Ovary (tissue), 9 donors: Measurements from ENCODE around the gene RHBDF1. TPM values are rescaled to one million over a fixed set of nuclear protein-coding genes. Genes with fewer than 3 reads are reported as not detected.

Experiments
- DNase-seq, 5 donors: peaks; one replicate each; pipeline ENCODE4 v3.0.0-alpha.2; 2019 to 2020
- H3K27ac ChIP-seq, 2 donors: fragments of 200-600 bp; one replicate each; pipeline versions ENCODE4 v1.5.1 to v1.8.0; 2019 to 2022
- H3K27me3 ChIP-seq: fragments of 200-600 bp; one replicate; pipeline ENCODE4 v1.8.0; 2022
- H3K36me3 ChIP-seq: fragments of 200-600 bp; sonication (generic); one replicate; pipeline ENCODE4 v1.5.1; 2019
- H3K4me1 ChIP-seq: one replicate; pipeline ENCODE4 v1.8.1; 2013; ENCODE audit warnings: mild to moderate bottlenecking, moderate library complexity; ENCODE audit not compliant: insufficient read depth
- H3K4me3 ChIP-seq: fragments of 200-600 bp; sonication (generic); one replicate; pipeline ENCODE4 v1.5.1; 2017
- H3K9me3 ChIP-seq, 2 donors: fragments of 200-600 bp in 1 of 2; sonication (generic) in 1 of 2; one replicate each; pipeline versions ENCODE4 v1.5.1 to v1.8.1; 2013 to 2019; ENCODE audit warnings: mild to moderate bottlenecking in 1 of 2, moderate library complexity in 1 of 2
- CTCF ChIP-seq, 3 donors: fragments of 450-650 bp in 2 of 3; fragments of 200-600 bp in 1 of 3; IDR thresholded peaks; one replicate each; pipeline versions ENCODE4 v1.5.1 to v1.8.0; 2016 to 2022; ENCODE audit warnings: antibody characterized with exemption in 3 of 3, mild to moderate bottlenecking in 1 of 3
- EP300 ChIP-seq: sonication (generic); formaldehyde crosslinking; IDR thresholded peaks from one replicate; pipeline ENCODE4 v1.6.1; 2017; ENCODE audit warnings: antibody characterized with exemption
- POLR2A ChIP-seq: fragments of 450-650 bp; IDR thresholded peaks from one replicate; pipeline ENCODE4 v1.6.1; 2017; ENCODE audit warnings: antibody characterized with exemption, mild to moderate bottlenecking, moderate library complexity
- WGBS, 3 donors: extraction: QIAGEN DNeasy Blood & Tissue Kit in 1 of 3; methylation state at CpG; one replicate each; pipeline versions ENCODE4 v1.1.5 to v1.1.7; 2013 to 2017; 5-methylcytosine and 5-hydroxymethylcytosine counted together
- intact Hi-C, 4 donors: fragments of 100-400 bp; cut with DNase I; formaldehyde crosslinking; loops; one replicate each; pipeline versions ENCODE4 v1.11.0 to v1.15.1; 2022 to 2023
- polyA plus RNA-seq, 2 donors: library from polyadenylated mRNA; stranded (reverse); fragments of 200-250 nt in 1 of 2; fragments of 350-450 nt in 1 of 2; fragmentation: Illumina TruSeq in 1 of 2; extraction: RNeasy Lipid Tissue Mini Kit (QIAGEN cat#74804) in 1 of 2; gene quantifications; one replicate each; pipeline ENCODE4 v1.2.3, GENCODE V29; 2013 to 2014
- total RNA-seq, 7 donors: library from RNA; depleted of rRNA in 2 of 7; stranded (reverse); fragments of >200 nt in 2 of 7; fragmentation: NEBNext Ultra II Directional in 3 of 7; extraction: Animal tissue kit (Norgen Biotek cat#: 25700) in 3 of 7; gene quantifications; one replicate each; pipeline versions ENCODE4 v1.1.0 to v1.2.4, GENCODE V29; 2016 to 2023
- donor health status: DM: no; HTN: no; CAD: no; lungs with moderate emphysema.
- donor health status: DM: no; HTN: no; CAD: no.
- donor health status: Bipolar disorder and iron deficiency.
- donor health status: DM: yes; HTN: yes; CAD: no.
- donor health status: DM: no; HTN: no; CAD: no.
- donor health status: DM: yes; HTN: yes; CAD: no.

Gene RHBDF1
- total and polyA plus RNA-seq, 9 donors = 10.9 to 76.0 (median 49.2) TPM

- intact Hi-C loops = no loop called here
- Histone ChIP-seq H3K9me3 (no peaks in the 10 kb centered on the region), H3K27ac (peak overlapping the region; percentile 36 to 66), H3K4me3 (no peak overlapping the region), H3K36me3 (no peaks in the 10 kb centered on the region), H3K27me3 (no peaks in the 10 kb centered on the region), H3K4me1 (peaks cover 22% of the 10 kb centered on the region)
- TF ChIP-seq CTCF (IDR thresholded peaks at IDR 0.05) (no peak), POLR2A (no peak), EP300 (no peak)
- WGBS, 3 donors = 77 to 82% (median 80%) methylated on average over 5 of the region's 5 CpGs
- peak in 1 of 5 donors; percentile 55 for DNase-seq
Observed at GRCh38 chr16:100989-101388, 28.6 kb upstream of the RHBDF1 start.

- H3K27me3 ChIP-seq = no peaks in the 10 kb centered on the region
- WGBS, 3 donors = 86 to 90% (median 86%) methylated on average over 8 of the region's 8 CpGs
- H3K27ac ChIP-seq = no peak overlapping the region
- no peaks in the 10 kb centered on the region for H3K36me3 ChIP-seq
- H3K9me3 ChIP-seq = no peaks in the 10 kb centered on the region
- peaks cover 19% of the 10 kb centered on the region for H3K4me1 ChIP-seq
- intact Hi-C loops = loop anchor here in 3 of 4 donors (1.0 to 2.0 kb wide), 2 partner anchors 31 to 32 kb away; no protein-coding TSS in a partner anchor
- no peak overlapping the region for H3K4me3 ChIP-seq
- DNase-seq = no peak
- TF ChIP-seq CTCF (IDR thresholded peaks at IDR 0.05) = no peak
- no peak for TF ChIP-seq POLR2A
- no peak for TF ChIP-seq EP300
Observed at GRCh38 chr16:97822-98221, 25.4 kb upstream of the RHBDF1 start.

- no peaks in the 10 kb centered on the region for H3K36me3 ChIP-seq
- no peak overlapping the region for H3K4me3 ChIP-seq
- peak; percentile 77 to 91 (median 83) for DNase-seq
- peaks cover 13% of the 10 kb centered on the region for H3K4me1 ChIP-seq
- intact Hi-C loops = loop anchor here in 3 of 4 donors (1.0 to 2.0 kb wide), 2 partner anchors 30 to 31 kb away; no protein-coding TSS in a partner anchor
- TF ChIP-seq EP300 (no peak), CTCF (IDR thresholded peaks at IDR 0.05) (peak; percentile 85 to 99 (median 98)), POLR2A (peak; percentile 43)
- no peaks in the 10 kb centered on the region for H3K27me3 ChIP-seq
- no peaks in the 10 kb centered on the region for H3K9me3 ChIP-seq
- H3K27ac ChIP-seq = no peak overlapping the region
- WGBS, 3 donors = 11 to 14% (median 14%) methylated on average over 11 of the region's 11 CpGs
Observed at GRCh38 chr16:96935-97381, 24.5 kb upstream of the RHBDF1 start.

GRCh38 chr16:94918-95265 lies 22.5 kb upstream of the RHBDF1 start:
- no peaks in the 10 kb centered on the region for H3K36me3 ChIP-seq
- no peaks in the 10 kb centered on the region for H3K27me3 ChIP-seq
- H3K4me1 ChIP-seq = peaks cover 3% of the 10 kb centered on the region
- TF ChIP-seq POLR2A (no peak), EP300 (no peak), CTCF (IDR thresholded peaks at IDR 0.05) (no peak)
- no peak overlapping the region for H3K27ac ChIP-seq
- DNase-seq = no peak
- intact Hi-C loops = loop anchor here in 1 of 4 donors (2.0 kb wide), 1 partner anchor 28 kb away; no protein-coding TSS in a partner anchor
- 91 to 96% (median 93%) methylated on average over 5 of the region's 5 CpGs for WGBS, 3 donors
- no peak overlapping the region for H3K4me3 ChIP-seq
- H3K9me3 ChIP-seq = no peaks in the 10 kb centered on the region
